ENCODE data around the gene FBXL7.

FBXL7 gene

DNA sequence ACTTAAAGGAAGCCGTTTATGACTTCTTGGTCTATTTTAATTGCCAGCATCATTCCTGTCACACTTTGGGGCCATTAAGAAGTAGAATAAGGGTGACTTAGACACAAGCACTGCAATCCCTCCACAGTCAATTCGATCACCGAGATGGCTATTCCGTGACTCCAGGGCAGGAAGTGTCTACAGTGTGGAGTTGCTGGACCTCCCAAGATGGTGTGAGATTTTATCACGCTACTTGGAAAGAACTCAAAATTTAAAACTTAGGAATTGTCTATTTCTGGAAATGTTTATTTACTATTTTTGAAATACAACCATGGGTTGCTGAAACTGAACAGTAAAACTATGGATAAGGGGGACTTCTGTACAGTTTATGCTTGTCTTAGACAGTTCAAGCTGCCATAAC is 6.2 kb downstream of the FBXL7 start:
- Histone ChIP-seq H3K9ac (ENCODE audit: low read depth, low read length, poor library complexity, severe bottlenecking) (no peak overlapping the region), H3K9me2 (replicated peaks; ENCODE audit: low read depth, low read length) (no peaks in the 10 kb centered on the region), H3K4me1 (ENCODE audit: insufficient read depth, low read length, poor library complexity, severe bottlenecking) (no peaks in the 10 kb centered on the region), H2AFZ (ENCODE audit: low read length) (no peak overlapping the region), H3F3A (ENCODE audit: low read depth) (no peaks in the 10 kb centered on the region), H3K4me2 (ENCODE audit: low read depth, low read length, poor library complexity, severe bottlenecking) (no peak overlapping the region), H3K27me3 (ENCODE audit: insufficient read depth, low read length, poor library complexity, severe bottlenecking) (no peaks in the 10 kb centered on the region), H4K20me1 (ENCODE audit: insufficient read depth, low read length, poor library complexity, severe bottlenecking) (no peaks in the 10 kb centered on the region), H3K9me3 (ENCODE audit: insufficient read depth, low read depth, low read length) (no peaks in the 10 kb centered on the region), H3K36me3 (ENCODE audit: insufficient read depth, low read length) (no peaks in the 10 kb centered on the region), H3K4me3 (ENCODE audit: low read length, poor library complexity, severe bottlenecking) (no peak overlapping the region), H3K79me2 (ENCODE audit: insufficient read depth, low read length) (no peaks in the 10 kb centered on the region)
- no peak for TF ChIP-seq EZH2phosphoT487 (IDR thresholded peaks at IDR 0.05; ENCODE audit: borderline replicate concordance)
- TF ChIP-seq CTCF (conservative IDR thresholded peaks at IDR 0.05; ENCODE audit: low read length), result no peak

DNA sequence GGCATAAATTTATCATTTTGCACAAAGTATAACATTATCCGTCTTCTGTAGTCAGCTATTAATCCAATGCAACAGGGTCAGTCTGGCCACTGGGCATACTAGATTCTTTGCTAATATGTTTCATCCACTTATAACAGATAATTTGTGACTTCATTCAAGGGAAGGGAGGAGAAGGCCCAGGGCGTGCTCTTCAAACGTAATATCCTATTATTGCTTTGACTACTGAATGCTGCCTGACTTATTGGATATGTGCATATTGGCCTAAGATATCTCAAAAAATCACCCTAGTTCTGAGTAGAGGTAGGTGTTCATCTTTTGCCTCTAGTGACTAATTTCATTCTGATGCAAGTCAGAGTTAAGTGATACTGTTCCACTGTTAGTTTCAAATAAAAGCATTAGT is 6.9 kb downstream of the FBXL7 start:
- Histone ChIP-seq H3K79me2 (ENCODE audit: insufficient read depth, low read length) (no peaks in the 10 kb centered on the region), H3K9ac (ENCODE audit: low read depth, low read length, poor library complexity, severe bottlenecking) (no peak overlapping the region), H4K20me1 (ENCODE audit: insufficient read depth, low read length, poor library complexity, severe bottlenecking) (no peaks in the 10 kb centered on the region), H3K9me3 (ENCODE audit: insufficient read depth, low read depth, low read length) (no peaks in the 10 kb centered on the region), H3K4me2 (ENCODE audit: low read depth, low read length, poor library complexity, severe bottlenecking) (no peak overlapping the region), H3K9me2 (replicated peaks; ENCODE audit: low read depth, low read length) (no peaks in the 10 kb centered on the region), H3K4me3 (ENCODE audit: low read length, poor library complexity, severe bottlenecking) (no peak overlapping the region), H2AFZ (ENCODE audit: low read length) (no peak overlapping the region), H3K36me3 (ENCODE audit: insufficient read depth, low read length) (no peaks in the 10 kb centered on the region), H3K27me3 (ENCODE audit: insufficient read depth, low read length, poor library complexity, severe bottlenecking) (no peaks in the 10 kb centered on the region), H3F3A (ENCODE audit: low read depth) (no peaks in the 10 kb centered on the region), H3K4me1 (ENCODE audit: insufficient read depth, low read length, poor library complexity, severe bottlenecking) (no peaks in the 10 kb centered on the region)
- TF ChIP-seq CTCF (conservative IDR thresholded peaks at IDR 0.05; ENCODE audit: low read length) (no peak), EZH2phosphoT487 (IDR thresholded peaks at IDR 0.05; ENCODE audit: borderline replicate concordance) (no peak)

GRCh38 chr5:15510092-15510491 is 10.1 kb downstream of the FBXL7 start:
- Histone ChIP-seq H3K9me3 (ENCODE audit: insufficient read depth, low read depth, low read length) (no peaks in the 10 kb centered on the region), H3K4me2 (ENCODE audit: low read depth, low read length, poor library complexity, severe bottlenecking) (no peak overlapping the region), H3K79me2 (ENCODE audit: insufficient read depth, low read length) (no peaks in the 10 kb centered on the region), H3K4me1 (ENCODE audit: insufficient read depth, low read length, poor library complexity, severe bottlenecking) (no peaks in the 10 kb centered on the region), H4K20me1 (ENCODE audit: insufficient read depth, low read length, poor library complexity, severe bottlenecking) (no peaks in the 10 kb centered on the region), H2AFZ (ENCODE audit: low read length) (no peak overlapping the region), H3K9ac (ENCODE audit: low read depth, low read length, poor library complexity, severe bottlenecking) (no peak overlapping the region), H3K9me2 (replicated peaks; ENCODE audit: low read depth, low read length) (no peaks in the 10 kb centered on the region), H3F3A (ENCODE audit: low read depth) (no peaks in the 10 kb centered on the region), H3K27me3 (ENCODE audit: insufficient read depth, low read length, poor library complexity, severe bottlenecking) (no peaks in the 10 kb centered on the region), H3K4me3 (ENCODE audit: low read length, poor library complexity, severe bottlenecking) (no peak overlapping the region), H3K36me3 (ENCODE audit: insufficient read depth, low read length) (no peaks in the 10 kb centered on the region)
- no peak for TF ChIP-seq EZH2phosphoT487 (IDR thresholded peaks at IDR 0.05; ENCODE audit: borderline replicate concordance)
- no peak for TF ChIP-seq CTCF (conservative IDR thresholded peaks at IDR 0.05; ENCODE audit: low read length)
